ACHN (cell line): ENCODE results near the gene RFX7.

Experiments
- DNase-seq: peaks from one replicate; pipeline ENCODE4 v3.0.0-alpha.2; 2015
- in situ Hi-C: cut with HindIII; loops from 2 replicates; pipeline ENCODE4 v1.10.0; 2017; ENCODE audit warnings: low sequenced_read_pairs, low pct_ligation_motif_present, low pct_unique_long_range_greater_than_20kb

Gene RFX7

GRCh38 chr15:56038015-56038414 lies 205.7 kb downstream of the RFX7 start:
- in situ Hi-C loops = no loop called here
- DNase-seq = no peak
